HepG2 (cell line): ENCODE results near the gene NDUFB8. TPM values are rescaled to one million over a fixed set of nuclear protein-coding genes. Genes with fewer than 3 reads are reported as not detected.

Source experiments
- ATAC-seq: fragments of 200-7000 bp; cut with Tn5 transposase; 3 replicates; pipeline ENCODE4 v1.9.1; 2020; ENCODE audit warnings: mild to moderate bottlenecking, moderate library complexity
- BruUV-seq: library from RNA; stranded (reverse); fragments of 400-500 nt; replicated peaks from 2 replicates; lab custom pipeline; 2021; lab: Mats Ljungman, UMichigan
- CTCF ChIA-PET: fragments of 300-600 bp; formaldehyde crosslinking; extraction: SDS; loops from one replicate; lab custom pipeline; 2021; ENCODE audit warnings: low total read pairs, inconsistent platforms, low intra/inter-chr PET ratio; lab: Yijun Ruan, JAX
- POLR2A ChIA-PET: fragments of 350-600 bp; sonication (Branson Sonifier 250); formaldehyde crosslinking; loops from one replicate; lab custom pipeline; 2020; ENCODE audit warnings: antibody characterized with exemption, inconsistent platforms; lab: Yijun Ruan, JAX
- DNase-seq: peaks from one replicate; pipeline ENCODE4 v3.0.0-alpha.2; 2015; ENCODE audit warnings: low spot score
- FAIRE-seq: peaks from 3 replicates; lab custom pipeline; 2011; peaks lifted over from hg19 to GRCh38; lab: Jason Lieb, UNC
- H2AFZ ChIP-seq: one replicate; pipeline ENCODE4 v1.6.1; 2011; ENCODE audit warnings: low read length, inconsistent platforms
- H3K27ac ChIP-seq: fragments of 300-600 bp; 3 replicates; pipeline ENCODE4 v1.8.0; 2011; ENCODE audit warnings: mixed run types, mild to moderate bottlenecking, mixed read lengths, low read length, inconsistent platforms; ENCODE audit not compliant: insufficient read depth; ENCODE audit errors: extremely low read length
- H3K27me3 ChIP-seq, 2 experiments: fragments of 200-600 bp in 1 of 2; 2 replicates in 1 of 2; 3 replicates in 1 of 2; pipeline versions ENCODE4 v1.6.0 to v1.8.0; 2011; ENCODE audit warnings: low read length in 2 of 2, mild to moderate bottlenecking in 2 of 2, moderate library complexity in 2 of 2, inconsistent platforms in 1 of 2; ENCODE audit not compliant: insufficient read depth in 2 of 2, control insufficient read depth in 1 of 2
- H3K36me3 ChIP-seq, 2 experiments: fragments of 200-600 bp in 1 of 2; replicated peaks in 1 of 2; 2 replicates in 1 of 2; 3 replicates in 1 of 2; pipeline versions ENCODE4 v1.5.1 to v1.8.0; 2011; ENCODE audit warnings: low read length in 2 of 2, inconsistent platforms in 1 of 2; ENCODE audit not compliant: insufficient read depth in 2 of 2, control insufficient read depth in 1 of 2
- H3K4me1 ChIP-seq: 2 replicates; pipeline ENCODE4 v1.5.1; 2012; ENCODE audit warnings: low read length, inconsistent platforms; ENCODE audit not compliant: insufficient read depth
- H3K4me2 ChIP-seq: 2 replicates; pipeline ENCODE4 v1.6.0; 2011; ENCODE audit warnings: low read depth, low read length, inconsistent platforms
- H3K4me3 ChIP-seq, 3 experiments: fragments of 200-600 bp in 1 of 3; sonication (generic), shearing (Covaris generic) in 1 of 3; replicated peaks in 1 of 3; 2 replicates each; pipeline ENCODE4 v1.5.1; 2011 to 2016; ENCODE audit warnings: low read length in 3 of 3, inconsistent platforms in 2 of 3, low read depth in 2 of 3, mild to moderate bottlenecking in 2 of 3, control low read depth in 1 of 3, mixed read lengths in 1 of 3; ENCODE audit not compliant: insufficient read depth in 1 of 3
- H3K79me2 ChIP-seq: one replicate; pipeline ENCODE4 v1.6.1; 2011; ENCODE audit warnings: low read length, inconsistent platforms; ENCODE audit not compliant: insufficient read depth
- H3K9ac ChIP-seq: 2 replicates; pipeline ENCODE4 v1.6.0; 2011; ENCODE audit warnings: mild to moderate bottlenecking, low read depth, low read length, inconsistent platforms; ENCODE audit not compliant: insufficient read depth
- H3K9me3 ChIP-seq: 2 replicates; pipeline ENCODE4 v1.5.1; 2012; ENCODE audit warnings: mild to moderate bottlenecking, low read length
- H4K20me1 ChIP-seq: 2 replicates; pipeline ENCODE4 v1.6.0; 2011; ENCODE audit warnings: inconsistent platforms, mild to moderate bottlenecking, low read length, moderate library complexity; ENCODE audit not compliant: insufficient read depth
- ATF3 ChIP-seq: sonication (generic); formaldehyde crosslinking; IDR thresholded peaks from 2 replicates; pipeline ENCODE4 v1.4.0; 2020; ENCODE audit warnings: missing genetic modification reagents
- GATA4 ChIP-seq: sonication (generic); IDR thresholded peaks from 2 replicates; pipeline ENCODE4 v1.6.1; 2016; ENCODE audit warnings: antibody characterized with exemption, low read depth, borderline replicate concordance
- GATAD1 ChIP-seq: IDR thresholded peaks from 2 replicates; pipeline ENCODE4 v1.6.1; 2016; ENCODE audit warnings: missing genetic modification reagents, missing compliant biosample characterization
- HCFC1 ChIP-seq: fragments of 150-350 bp; IDR thresholded peaks from 2 replicates; pipeline ENCODE4 v1.6.1; 2014; ENCODE audit warnings: low read depth, low read length
- IRX3 ChIP-seq: sonication (generic); formaldehyde crosslinking; IDR thresholded peaks from 2 replicates; pipeline ENCODE4 v1.8.1; 2023; ENCODE audit warnings: mild to moderate bottlenecking, low read depth, missing genetic modification reagents, borderline replicate concordance
- KDM4B ChIP-seq: sonication (generic); formaldehyde crosslinking; IDR thresholded peaks from 2 replicates; pipeline ENCODE4 v1.4.0; 2020; ENCODE audit warnings: missing genetic modification reagents
- MTA1 ChIP-seq: sonication (generic); formaldehyde crosslinking; IDR thresholded peaks from 2 replicates; pipeline ENCODE4 v1.4.0; 2020; ENCODE audit warnings: missing genetic modification reagents, mild to moderate bottlenecking, borderline replicate concordance
- NKX3-1 ChIP-seq: sonication (generic); formaldehyde crosslinking; IDR thresholded peaks from 2 replicates; pipeline ENCODE4 v1.5.0; 2020; ENCODE audit warnings: missing genetic modification reagents
- SMARCE1 ChIP-seq: fragments of 450-650 bp; IDR thresholded peaks from 2 replicates; pipeline ENCODE4 v1.6.1; 2017; ENCODE audit warnings: borderline replicate concordance
- SYNCRIP ChIP-seq: fragments of 200-400 bp; formaldehyde crosslinking; IDR thresholded peaks from 2 replicates; pipeline ENCODE4 v1.6.1; 2018; ENCODE audit warnings: mild to moderate bottlenecking, low read depth, low read length; ENCODE audit not compliant: insufficient read depth
- TCF7L2 ChIP-seq: IDR thresholded peaks from 2 replicates; pipeline ENCODE4 v1.6.1; 2011; ENCODE audit warnings: mild to moderate bottlenecking, low read depth, low read length, moderate library complexity
- TERF1 ChIP-seq: sonication (generic); formaldehyde crosslinking; IDR thresholded peaks from 2 replicates; pipeline ENCODE4 v1.8.0; 2022; ENCODE audit warnings: mild to moderate bottlenecking, missing genetic modification reagents, moderate library complexity
- TOPORS ChIP-seq: sonication (generic); formaldehyde crosslinking; IDR thresholded peaks from 2 replicates; pipeline ENCODE4 v1.8.0; 2023; ENCODE audit warnings: mild to moderate bottlenecking, missing genetic modification reagents
- YEATS2 ChIP-seq: sonication (generic); formaldehyde crosslinking; IDR thresholded peaks from 2 replicates; pipeline ENCODE4 v1.4.0; 2020; ENCODE audit warnings: missing genetic modification reagents, borderline replicate concordance
- ZKSCAN1 ChIP-seq: fragments of 150-350 bp; IDR thresholded peaks from 2 replicates; pipeline ENCODE4 v1.6.1; 2014; ENCODE audit warnings: low read length
- ZMYM2 ChIP-seq: sonication (generic); formaldehyde crosslinking; IDR thresholded peaks from 2 replicates; pipeline ENCODE4 v1.8.0; 2022; ENCODE audit warnings: mild to moderate bottlenecking, missing genetic modification reagents
- ZNF337 ChIP-seq: sonication (generic); formaldehyde crosslinking; IDR thresholded peaks from 2 replicates; pipeline ENCODE4 v1.5.1; 2020; ENCODE audit warnings: missing genetic modification reagents, low read depth, mild to moderate bottlenecking, borderline replicate concordance
- ZNF383 ChIP-seq: sonication (generic); formaldehyde crosslinking; IDR thresholded peaks from 2 replicates; pipeline ENCODE4 v1.4.0; 2020; ENCODE audit warnings: missing genetic modification reagents, mild to moderate bottlenecking, borderline replicate concordance
- ZNF432 ChIP-seq: sonication (generic); formaldehyde crosslinking; IDR thresholded peaks from 2 replicates; pipeline ENCODE4 v1.5.0; 2020; ENCODE audit warnings: missing genetic modification reagents, mild to moderate bottlenecking, borderline replicate concordance
- in situ Hi-C: cut with HindIII; loops from 2 replicates; pipeline ENCODE4 v1.10.0; 2017; ENCODE audit warnings: low pct_unique_long_range_greater_than_20kb; ENCODE audit not compliant: extremely low pct_ligation_motif_present
- intact Hi-C: fragments of 100-400 bp; cut with micrococcal nuclease; formaldehyde crosslinking; loops from one replicate; pipeline ENCODE4 v1.10.0; 2022; ENCODE audit not compliant: unreplicated experiment
- polyA plus RNA-seq, 8 experiments: library from polyadenylated mRNA; depleted of rRNA in 3 of 8; stranded (reverse) in 7 of 8; unstranded in 1 of 8; fragments of >200 nt; fragmentation: Illumina TruSeq in 4 of 8; extraction: Trizol in 4 of 8; gene quantifications; 2 replicates each; pipeline versions ENCODE4 v1.2.1 to v1.2.3, GENCODE V29; 2011 to 2016; ENCODE audit warnings: low read depth in 4 of 8, missing spikeins in 1 of 8, mixed read lengths in 1 of 8; ENCODE audit not compliant: insufficient read depth in 1 of 8
- total RNA-seq, 5 experiments: library from RNA; depleted of rRNA; stranded (reverse); fragments of >200 nt; fragmentation: Illumina TruSeq; extraction: Trizol; gene quantifications; 2 replicates each; pipeline ENCODE4 v1.2.3, GENCODE V29; 2016; ENCODE audit warnings: low read depth in 1 of 5

The NDUFB8 gene
- total and polyA plus RNA-seq, 2 of the 13 experiments (the other 11 are each of a cell fraction or from before 2014, with no cell fraction given), result 210 to 216 TPM

- no peak overlapping the region for H2AFZ ChIP-seq
- no peak overlapping the region for H3K27ac ChIP-seq
- DNase-seq (no peak), FAIRE-seq (no peak), ATAC-seq (no peak)
- in situ Hi-C loops, result no loop called here
- H4K20me1 ChIP-seq, result no peaks in the 10 kb centered on the region
- no peaks in the 10 kb centered on the region for H3K27me3 ChIP-seq
- H3K4me3 ChIP-seq, result no peak overlapping the region
- POLR2A ChIA-PET, result no interaction called here
- H3K9ac ChIP-seq, result no peak overlapping the region
- no peak overlapping the region for H3K4me2 ChIP-seq
- no peaks in the 10 kb centered on the region for H3K9me3 ChIP-seq
- no peaks in the 10 kb centered on the region; a peak in 1 of 5 replicates for H3K36me3 ChIP-seq
- TF ChIP-seq GATA4 (no peak), IRX3 (CRISPR knock-in tag) (no peak), ZKSCAN1 (no peak), ZMYM2 (CRISPR knock-in tag) (no peak), ZNF432 (CRISPR knock-in tag) (no peak), MTA1 (CRISPR knock-in tag) (no peak), SYNCRIP (no peak), GATAD1 (CRISPR knock-in tag) (no peak), YEATS2 (CRISPR knock-in tag) (no peak), TERF1 (no peak), TOPORS (no peak), KDM4B (no peak), SMARCE1 (no peak), NKX3-1 (CRISPR knock-in tag) (no peak), ZNF383 (CRISPR knock-in tag) (no peak), HCFC1 (no peak), ATF3 (CRISPR knock-in tag) (no peak), TCF7L2 (no peak), ZNF337 (no peak)
- intact Hi-C loops, result no loop called here
- CTCF ChIA-PET, result no interaction called here
- peaks cover 8% of the 10 kb centered on the region; the same call in 1 of the 2 replicates for H3K4me1 ChIP-seq
- no peaks in the 10 kb centered on the region for H3K79me2 ChIP-seq
- no TSS peak for BruUV-seq
Observed at GRCh38 chr10:100501423-100501822, 28.2 kb downstream of the NDUFB8 start.
